Measurements from ENCODE around the gene F8A3. TPM values are rescaled to one million over a fixed set of nuclear protein-coding genes. Genes with fewer than 3 reads are reported as not detected.

Gene F8A3
- polyA plus RNA-seq, 4 donors: 3.4 to 3.9 (median 3.8) TPM; not detected in 1

DNA sequence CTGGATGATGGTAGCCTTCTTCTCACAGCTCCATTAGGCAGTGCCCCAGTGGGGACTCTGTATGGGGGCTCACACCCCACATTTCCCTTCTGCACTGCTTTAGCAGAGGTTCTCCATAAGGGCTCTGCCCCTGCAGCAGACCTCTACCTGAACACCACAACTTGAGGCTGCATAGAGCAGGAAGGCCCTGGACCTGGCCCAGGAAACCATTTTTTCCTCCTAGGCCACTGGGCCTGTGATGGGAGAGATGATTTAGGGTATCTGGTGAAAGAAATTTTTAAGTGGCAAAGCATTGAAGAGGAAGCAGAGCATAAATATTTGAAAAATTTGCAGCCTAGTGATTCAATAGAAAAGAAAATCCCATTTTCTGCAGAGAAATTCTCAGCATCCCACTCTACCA lies 17.3 kb downstream of the F8A3 start:
- FAIRE-seq (no peak), DNase-seq (no peak)
- H3K27ac ChIP-seq (ENCODE audit: low read depth in 1 of 3, low read length in 2 of 3): no peak overlapping the region
- no peaks in the 10 kb centered on the region for H3K36me3 ChIP-seq (ENCODE audit: control insufficient read depth in 3 of 3, insufficient read depth in 2 of 3, low read depth in 1 of 3, low read length in 3 of 3)
- H3K27me3 ChIP-seq (ENCODE audit: control insufficient read depth in 3 of 3, insufficient read depth in 3 of 3, low read length in 3 of 3): no peaks in the 10 kb centered on the region
- H3K4me3 ChIP-seq (ENCODE audit: low read depth in 1 of 3, low read length in 3 of 3): no peak overlapping the region
- H3K9me3 ChIP-seq (ENCODE audit: control insufficient read depth in 2 of 2, insufficient read depth in 1 of 2, low read depth in 1 of 2, low read length in 1 of 2): peaks cover 0 to 4% of the 10 kb centered on the region in 2 donors
- H3K4me1 ChIP-seq (ENCODE audit: control insufficient read depth in 3 of 3, insufficient read depth in 2 of 3, low read depth in 1 of 3, low read length in 2 of 3): no peaks in the 10 kb centered on the region

- no peaks in the 10 kb centered on the region for H3K9me3 ChIP-seq (ENCODE audit: control insufficient read depth in 2 of 2, insufficient read depth in 1 of 2, low read depth in 1 of 2, low read length in 1 of 2)
- no peak overlapping the region for H3K4me3 ChIP-seq (ENCODE audit: low read depth in 1 of 3, low read length in 3 of 3)
- H3K4me1 ChIP-seq (ENCODE audit: control insufficient read depth in 3 of 3, insufficient read depth in 2 of 3, low read depth in 1 of 3, low read length in 2 of 3): no peaks in the 10 kb centered on the region
- no peak for DNase-seq
- H3K27me3 ChIP-seq (ENCODE audit: control insufficient read depth in 3 of 3, insufficient read depth in 3 of 3, low read length in 3 of 3): no peaks in the 10 kb centered on the region
- H3K36me3 ChIP-seq (ENCODE audit: control insufficient read depth in 3 of 3, insufficient read depth in 2 of 3, low read depth in 1 of 3, low read length in 3 of 3): no peaks in the 10 kb centered on the region
- no peak for FAIRE-seq
- H3K27ac ChIP-seq (ENCODE audit: low read depth in 1 of 3, low read length in 2 of 3): no peak overlapping the region
- 89 to 94% (median 92%) methylated on average over 2 of the region's 2 CpGs for WGBS, 3 donors
Observed at GRCh38 chrX:155435744-155436112, 22.7 kb downstream of the F8A3 start.

- Histone ChIP-seq H3K36me3 (ENCODE audit: control insufficient read depth in 3 of 3, insufficient read depth in 2 of 3, low read depth in 1 of 3, low read length in 3 of 3) (no peaks in the 10 kb centered on the region), H3K4me3 (ENCODE audit: low read depth in 1 of 3, low read length in 3 of 3) (no peak overlapping the region), H3K27ac (ENCODE audit: low read depth in 1 of 3, low read length in 2 of 3) (no peak overlapping the region), H3K4me1 (ENCODE audit: control insufficient read depth in 3 of 3, insufficient read depth in 2 of 3, low read depth in 1 of 3, low read length in 2 of 3) (no peaks in the 10 kb centered on the region), H3K27me3 (ENCODE audit: control insufficient read depth in 3 of 3, insufficient read depth in 3 of 3, low read length in 3 of 3) (no peaks in the 10 kb centered on the region), H3K9me3 (ENCODE audit: control insufficient read depth in 2 of 2, insufficient read depth in 1 of 2, low read depth in 1 of 2, low read length in 1 of 2) (no peaks in the 10 kb centered on the region)
- WGBS, 3 donors: 74 to 86% (median 81%) methylated on average over 9 of the region's 9 CpGs
- DNase-seq: no peak
- FAIRE-seq: no peak
Observed at GRCh38 chrX:155434906-155435743, 23.3 kb downstream of the F8A3 start.

DNA sequence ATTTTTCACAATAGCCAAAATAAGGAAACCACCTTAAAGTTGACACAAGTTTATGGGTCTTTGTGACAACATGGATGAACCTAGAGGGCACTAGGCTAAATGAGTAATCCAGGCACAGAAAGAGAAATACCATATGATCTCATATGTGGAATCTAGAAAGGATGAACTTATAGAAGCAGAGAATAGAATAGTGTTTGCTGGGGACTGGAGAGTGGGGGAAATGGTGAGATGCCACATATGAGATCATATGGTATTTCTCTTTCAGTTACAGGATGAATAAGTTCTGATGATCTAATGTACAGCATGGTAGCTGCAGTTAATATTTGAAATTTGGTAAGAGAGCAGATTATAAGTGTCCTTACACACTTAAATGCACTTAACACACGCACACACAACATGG lies 40.7 kb downstream of the F8A3 start:
- Histone ChIP-seq H3K4me1 (ENCODE audit: control insufficient read depth in 3 of 3, insufficient read depth in 2 of 3, low read depth in 1 of 3, low read length in 2 of 3) (no peaks in the 10 kb centered on the region), H3K36me3 (ENCODE audit: control insufficient read depth in 3 of 3, insufficient read depth in 2 of 3, low read depth in 1 of 3, low read length in 3 of 3) (no peaks in the 10 kb centered on the region), H3K9me3 (ENCODE audit: control insufficient read depth in 2 of 2, insufficient read depth in 1 of 2, low read depth in 1 of 2, low read length in 1 of 2) (no peaks in the 10 kb centered on the region), H3K27me3 (ENCODE audit: control insufficient read depth in 3 of 3, insufficient read depth in 3 of 3, low read length in 3 of 3) (no peaks in the 10 kb centered on the region), H3K4me3 (ENCODE audit: low read depth in 1 of 3, low read length in 3 of 3) (no peak overlapping the region), H3K27ac (ENCODE audit: low read depth in 1 of 3, low read length in 2 of 3) (no peak overlapping the region)
- WGBS, 3 donors: 69 to 92% (median 91%) methylated on average over 1 of the region's 1 CpG
- DNase-seq: no peak
- FAIRE-seq: no peak

Other genes with a start within 250 kb of the F8A3 start
- 10 to 100 TPM; 35.1 to 39.1 (median 38.4) TPM for gene VBP1, start 242.2 kb downstream of the F8A3 start, polyA plus RNA-seq
- under 1 TPM in 3 of 4 donors, not detected in 1; 0.27 to 0.91 (median 0.50) TPM for gene RAB39B, start 194.1 kb downstream of the F8A3 start, polyA plus RNA-seq
- 1 to 10 TPM in 3 of 4 donors, under 1 TPM in 1; 0.89 to 9.9 (median 5.8) TPM for gene CLIC2, start 124.0 kb downstream of the F8A3 start, polyA plus RNA-seq
- not detected for gene F8A2, start 76.5 kb downstream of the F8A3 start, polyA plus RNA-seq
- 1 to 10 TPM in 1 of 4 donors, under 1 TPM in 3; under 0.01 to 3.3 (median 0.32) TPM for gene SPRY3, start 154.0 kb upstream of the F8A3 start, polyA plus RNA-seq
- gene TMLHE, start 154.3 kb upstream of the F8A3 start, polyA plus RNA-seq: 10 to 100 TPM in 2 of 4 donors, 1 to 10 TPM in 2; 9.2 to 24.3 (median 10.2) TPM

All from small intestine (tissue), 7 donors.